ENCODE data around the gene TBC1D14.
"Not testable (repeated sequence)": the region's sequence is repeated elsewhere in the genome, so short reads cannot be mapped to it uniquely, and the experiment has no call there.

The TBC1D14 gene

DNA sequence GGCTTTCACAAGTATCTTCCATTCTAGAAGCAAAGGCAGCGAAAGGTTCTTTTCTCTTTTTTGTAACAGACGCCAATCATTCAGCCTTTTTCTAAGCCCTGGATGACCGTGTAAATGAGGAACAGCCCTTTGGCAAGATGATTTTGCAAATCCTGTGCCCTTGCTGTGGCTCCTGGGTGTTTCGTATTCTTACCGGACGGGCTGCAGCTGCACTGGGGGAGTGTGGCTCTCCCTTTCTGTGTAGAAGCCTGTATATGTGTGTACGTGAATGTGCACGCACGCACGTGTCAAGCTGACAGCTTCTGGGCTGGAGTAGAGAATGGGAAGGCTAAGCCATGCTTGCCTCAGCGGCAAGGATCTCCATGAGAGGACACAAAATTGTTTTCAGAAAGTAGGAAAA is 150.0 kb downstream of the TBC1D14 start:
- DNase-seq (ENCODE audit: low read depth in 2 of 2), result no peak

GRCh38 chr4:7060346-7061150 is 150.9 kb downstream of the TBC1D14 start:
- no peak for DNase-seq (ENCODE audit: low read depth in 2 of 2)

DNA sequence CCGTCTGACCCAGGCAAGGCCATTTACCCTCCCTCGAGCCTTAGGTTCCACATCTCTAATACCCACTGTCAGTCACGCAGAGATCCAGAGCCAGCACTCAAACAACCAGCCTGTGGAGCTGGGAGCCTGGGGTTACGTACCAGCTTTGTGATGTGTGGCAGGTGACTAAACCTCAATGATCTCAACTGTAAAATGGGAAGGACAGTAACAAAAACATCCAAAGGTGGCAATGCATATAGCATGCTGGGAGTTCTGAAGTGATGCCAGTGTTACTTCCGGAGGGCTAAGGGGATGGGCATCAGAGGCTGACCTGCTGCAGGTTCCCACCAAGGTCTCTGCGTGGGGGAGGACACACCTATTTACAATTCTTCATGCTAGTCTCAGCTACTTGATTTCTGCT is 152.2 kb downstream of the TBC1D14 start:
- no peak for DNase-seq (ENCODE audit: low read depth in 2 of 2)

DNA sequence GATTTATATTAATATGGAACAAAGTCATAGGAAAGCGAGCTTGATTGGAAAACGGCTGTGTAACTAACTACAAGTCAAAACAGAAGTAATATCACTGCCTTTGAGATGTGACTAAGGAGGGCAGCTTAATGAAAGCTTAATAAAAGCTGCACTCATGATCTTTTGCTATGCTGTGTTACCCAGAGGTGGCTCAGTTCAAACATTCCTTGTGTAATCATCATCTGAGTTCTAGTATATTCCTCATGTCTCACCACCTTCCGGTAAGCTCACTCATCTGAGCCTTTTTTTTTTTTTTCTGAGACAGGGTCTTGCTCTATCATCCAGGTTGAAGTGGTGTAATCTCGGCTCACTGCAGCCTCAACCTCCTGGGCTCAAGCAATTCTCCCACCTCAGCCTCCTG is 153.2 kb downstream of the TBC1D14 start:
- no peak for DNase-seq (ENCODE audit: low read depth in 2 of 2)

DNA sequence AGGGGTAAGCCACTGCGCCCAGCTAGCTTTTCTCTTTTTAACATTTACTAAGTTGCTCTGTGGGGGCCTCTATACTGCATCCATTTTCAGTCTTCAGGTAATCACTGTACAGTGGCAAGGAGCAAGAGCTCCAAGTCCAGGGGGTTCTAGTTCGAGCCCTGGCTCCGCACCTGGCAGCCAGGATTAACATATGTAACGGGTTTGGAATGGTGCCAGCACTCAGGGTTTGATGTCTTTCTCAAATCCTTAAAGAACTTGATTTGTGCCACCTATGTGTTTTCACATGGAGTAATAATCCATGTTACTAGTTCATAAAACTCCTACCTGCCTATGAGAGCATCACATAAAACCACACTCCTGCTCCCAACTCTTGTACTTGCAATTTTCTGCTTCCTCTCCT is 153.7 kb downstream of the TBC1D14 start:
- no peak for DNase-seq (ENCODE audit: low read depth in 2 of 2)

DNA sequence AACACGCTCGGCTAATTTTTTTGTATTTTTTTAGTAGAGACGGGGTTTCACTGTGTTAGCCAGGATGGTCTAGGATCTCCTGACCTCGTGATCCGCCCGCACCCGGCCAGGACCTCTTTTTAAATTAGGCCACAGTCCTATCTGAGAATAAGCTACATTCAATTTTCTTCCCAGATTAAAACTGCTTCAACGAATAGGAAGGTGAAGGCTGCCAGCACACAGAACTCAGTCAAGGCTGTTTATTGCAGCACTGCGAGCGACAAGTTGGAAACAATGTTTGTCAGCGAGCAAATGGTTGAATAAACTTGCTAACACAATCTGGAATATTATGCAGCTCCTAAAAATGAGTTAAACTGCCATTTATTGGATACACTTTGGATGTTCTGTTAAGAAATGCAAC is 156.4 kb downstream of the TBC1D14 start:
- no peak for DNase-seq (ENCODE audit: low read depth in 2 of 2)

DNA sequence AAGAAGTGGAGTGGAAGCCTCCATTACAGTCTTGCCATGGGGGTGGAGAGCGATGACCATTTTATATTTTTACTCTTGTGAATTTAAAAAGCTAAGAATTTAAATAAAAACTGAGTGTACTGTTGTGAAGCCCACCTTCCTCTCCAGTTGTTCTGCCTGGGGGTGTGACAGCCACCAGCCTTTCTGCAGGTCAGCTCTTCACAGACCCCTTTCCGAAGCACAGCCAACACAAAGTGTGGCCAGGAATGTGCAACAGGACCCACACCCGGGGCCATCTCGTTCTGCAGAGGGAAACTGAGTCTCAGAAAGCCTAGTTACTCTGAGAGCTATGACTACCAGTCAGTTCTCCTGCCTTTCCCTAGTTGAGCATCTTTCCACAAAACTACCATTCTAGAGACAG is 156.9 kb downstream of the TBC1D14 start:
- no peak for DNase-seq (ENCODE audit: low read depth in 2 of 2)

- no peak for DNase-seq (ENCODE audit: low read depth in 2 of 2)
These were observed 157.5 kb downstream of the TBC1D14 start for GRCh38 chr4:7067126-7067451.

- peak; percentile 22 to 100 for DNase-seq (ENCODE audit: low read depth in 2 of 2)
These were observed 158.0 kb downstream of the TBC1D14 start, which contains the start of gene GRPEL1 for GRCh38 chr4:7067452-7068278. Gene GRPEL1, minus strand, starts transcription at chr4:7068064. Its CDS starts 32 bp downstream, at chr4:7068032.

DNA sequence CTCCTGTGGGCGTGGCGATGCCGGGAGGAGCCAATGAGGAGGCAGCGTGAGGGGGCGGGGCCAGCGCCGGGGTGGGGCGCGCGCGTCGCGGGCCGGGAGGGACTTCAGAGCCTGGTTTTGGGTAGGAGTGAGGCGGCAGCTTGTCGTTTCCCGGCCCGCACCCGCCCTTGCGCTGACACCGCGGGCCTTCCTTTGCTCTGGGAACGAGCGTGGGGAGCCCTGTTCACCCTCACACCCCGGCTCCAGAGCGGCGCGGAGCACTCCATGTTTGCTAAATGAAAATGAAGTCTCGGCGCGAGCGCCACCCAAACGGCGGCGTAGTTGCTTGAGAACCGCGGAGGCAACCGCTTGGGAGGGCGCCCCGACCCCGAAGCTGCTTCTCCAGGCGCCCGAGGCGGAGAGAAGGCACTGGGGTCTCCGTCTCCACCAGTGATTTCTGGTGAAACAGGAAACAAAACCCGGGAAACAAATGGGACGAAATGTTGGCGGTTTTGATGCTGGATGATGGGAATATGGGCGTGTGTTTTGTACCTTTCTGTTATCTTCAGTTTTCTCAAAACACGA is 158.7 kb downstream of the TBC1D14 start:
- peak in 1 of 2 experiments; percentile 99 for DNase-seq (ENCODE audit: low read depth in 2 of 2)

- no peak for DNase-seq (ENCODE audit: low read depth in 2 of 2)
These were observed 159.3 kb downstream of the TBC1D14 start for GRCh38 chr4:7068883-7069282.

GRCh38 chr4:7070729-7071511 is 161.3 kb downstream of the TBC1D14 start:
- peak; percentile 70 to 89 for DNase-seq (ENCODE audit: low read depth in 2 of 2)

GRCh38 chr4:7073059-7073458 is 163.4 kb downstream of the TBC1D14 start:
- DNase-seq (ENCODE audit: low read depth in 2 of 2), result no peak

DNA sequence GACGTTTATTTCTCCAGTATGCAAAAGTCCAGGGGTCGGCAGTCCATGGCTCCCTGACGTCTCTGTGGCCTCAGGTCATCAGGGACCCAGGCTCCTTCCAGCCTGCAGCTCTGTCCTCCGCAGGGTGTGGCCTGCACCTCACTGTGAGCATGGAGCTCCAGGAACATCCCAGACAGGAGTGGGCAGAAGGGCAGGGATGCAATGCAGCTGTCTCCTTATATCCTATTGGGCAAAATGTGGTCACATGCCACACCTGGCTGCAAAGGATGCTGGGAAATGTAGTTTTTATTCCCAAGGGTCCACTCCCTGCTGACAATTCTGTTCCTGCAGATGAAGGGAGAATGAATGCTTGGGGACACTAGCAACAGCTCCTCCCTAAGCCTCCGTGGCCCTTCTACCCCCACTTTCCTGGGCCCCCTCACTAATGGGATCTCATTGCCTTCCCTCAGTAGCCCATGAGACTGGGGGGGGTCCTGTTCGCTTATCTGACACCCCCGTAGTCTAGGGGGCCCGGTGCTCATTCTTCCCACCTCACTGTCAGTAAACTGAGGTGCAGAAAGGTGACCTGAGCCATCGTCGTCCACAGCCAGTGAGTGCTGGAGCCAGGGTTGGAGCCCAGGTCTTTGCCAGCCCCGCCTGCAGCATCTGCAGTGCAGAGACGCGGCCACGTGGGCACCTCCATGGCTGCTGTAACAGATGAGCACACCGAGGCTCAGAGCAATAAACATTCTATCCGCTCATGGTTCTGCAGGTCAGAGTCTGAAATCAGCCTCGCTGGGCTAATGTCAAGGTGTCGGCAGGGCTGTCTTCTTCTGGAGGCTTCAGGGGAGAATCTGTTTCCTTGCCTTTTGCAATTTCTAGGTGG is 164.1 kb downstream of the TBC1D14 start:
- no peak for DNase-seq (ENCODE audit: low read depth in 2 of 2)

GRCh38 chr4:7074426-7074825 is 164.8 kb downstream of the TBC1D14 start:
- no peak for DNase-seq (ENCODE audit: low read depth in 2 of 2)

DNA sequence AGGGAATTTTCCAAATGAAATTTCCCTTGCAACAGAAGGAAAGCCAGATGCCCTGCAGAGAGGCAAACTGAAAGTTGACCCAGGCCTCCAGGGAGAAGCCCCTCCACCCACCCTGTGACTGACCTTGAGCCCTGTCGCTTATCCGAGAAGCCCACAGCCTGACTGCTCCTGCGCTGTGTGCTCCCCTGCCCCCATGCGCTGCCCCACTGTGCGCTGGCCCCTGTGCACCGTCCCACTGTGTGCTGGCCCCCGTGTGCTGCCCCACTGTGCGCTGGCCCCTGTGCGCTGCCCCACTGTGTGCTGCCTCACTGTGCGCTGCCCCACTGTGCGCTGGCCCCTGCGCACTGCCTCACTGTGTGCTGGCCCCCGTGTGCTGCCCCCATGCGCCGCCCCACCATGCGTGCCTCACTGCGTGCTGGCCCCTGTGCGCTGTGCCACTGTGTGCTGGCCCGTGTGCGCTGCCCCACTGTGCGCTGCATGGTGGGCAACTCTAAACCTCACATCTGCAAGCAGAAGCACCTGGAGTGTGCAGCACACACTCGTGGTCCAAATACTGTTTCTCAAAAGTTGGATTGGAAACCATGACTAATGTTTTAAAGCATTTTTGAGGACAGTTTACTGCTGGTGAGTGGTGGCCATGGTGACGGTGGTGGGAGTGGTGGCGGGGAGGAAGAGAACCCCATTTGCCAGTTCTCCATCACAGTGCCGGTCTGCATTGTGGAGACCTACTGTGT is 166.5 kb downstream of the TBC1D14 start:
- DNase-seq (ENCODE audit: low read depth in 2 of 2), result no peak

- no peak for DNase-seq (ENCODE audit: low read depth in 2 of 2)
These were observed 167.1 kb downstream of the TBC1D14 start for GRCh38 chr4:7076696-7077082.

DNA sequence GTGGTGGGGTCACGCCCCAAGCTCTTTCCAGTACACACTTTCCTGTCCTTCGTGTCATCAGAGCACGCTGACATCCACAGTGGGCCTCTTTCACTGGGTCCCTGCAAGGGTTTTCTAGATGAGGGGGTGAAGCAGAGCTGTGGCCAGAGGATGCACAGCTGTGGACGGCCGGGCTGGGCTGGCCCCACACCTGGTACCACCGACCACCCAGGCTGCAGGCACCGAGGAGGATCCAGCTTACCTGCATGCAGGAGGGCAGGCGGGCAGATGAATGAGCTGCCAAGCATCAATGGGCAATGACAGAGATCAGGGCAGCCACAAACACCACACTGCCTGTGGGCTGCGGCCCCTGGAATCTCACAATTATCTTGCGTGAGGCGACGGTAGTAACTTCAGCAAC is 167.7 kb downstream of the TBC1D14 start:
- no peak for DNase-seq (ENCODE audit: low read depth in 2 of 2)

GRCh38 chr4:7078025-7078424 is 168.4 kb downstream of the TBC1D14 start:
- no peak for DNase-seq (ENCODE audit: low read depth in 2 of 2)

DNA sequence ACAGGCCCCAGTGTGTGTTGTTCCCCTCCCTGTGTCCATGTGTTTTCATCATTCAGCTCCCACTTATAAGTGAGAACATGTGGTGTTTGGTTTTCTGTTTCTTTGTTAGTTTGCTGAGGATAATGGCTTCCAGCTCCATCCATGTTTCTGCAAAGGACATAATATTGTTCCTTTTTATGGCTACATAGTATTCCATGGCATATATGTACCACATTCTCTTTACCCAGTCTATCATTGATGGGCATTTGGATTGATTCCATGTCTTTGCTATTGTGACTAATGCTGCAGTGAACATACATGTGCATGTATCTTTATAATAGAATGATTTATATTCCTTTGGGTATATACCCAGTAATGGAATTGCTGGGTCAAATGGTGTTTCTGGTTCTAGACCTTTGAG is 169.9 kb downstream of the TBC1D14 start:
- DNase-seq (ENCODE audit: low read depth in 2 of 2), result not testable (repeated sequence)
